KMS-11 (cell line): ENCODE measurements around the gene LRFN4.

Experiments
- H2AFZ ChIP-seq: fragments of 200-600 bp; sonication (generic); 2 replicates; pipeline ENCODE4 v1.6.1; 2016; ENCODE audit warnings: antibody characterized with exemption, mixed run types, low read depth
- H3K27ac ChIP-seq: fragments of 200-600 bp; sonication (generic); 2 replicates; pipeline ENCODE4 v1.6.1; 2016; ENCODE audit warnings: mild to moderate bottlenecking, mixed run types
- H3K27me3 ChIP-seq: fragments of 200-600 bp; sonication (generic); 2 replicates; pipeline ENCODE4 v1.6.1; 2017; ENCODE audit warnings: mild to moderate bottlenecking, low read depth, mixed run types, moderate library complexity; ENCODE audit not compliant: insufficient read depth
- H3K36me3 ChIP-seq: fragments of 200-600 bp; sonication (generic); 2 replicates; pipeline ENCODE4 v1.6.1; 2017; ENCODE audit warnings: mild to moderate bottlenecking, mixed run types; ENCODE audit not compliant: insufficient read depth
- H3K4me1 ChIP-seq: fragments of 200-600 bp; sonication (generic); 2 replicates; pipeline ENCODE4 v1.6.1; 2016; ENCODE audit warnings: mild to moderate bottlenecking, low read depth, mixed run types; ENCODE audit not compliant: poor library complexity, severe bottlenecking
- H3K4me2 ChIP-seq: fragments of 200-600 bp; sonication (generic); 2 replicates; pipeline ENCODE4 v1.7.0; 2016; ENCODE audit warnings: mild to moderate bottlenecking, mixed run types
- H3K4me3 ChIP-seq: fragments of 200-600 bp; sonication (generic); IDR thresholded peaks from 2 replicates; pipeline ENCODE4 v1.6.1; 2017; ENCODE audit warnings: low read depth, low read length, mixed read lengths; ENCODE audit not compliant: insufficient read depth
- H3K79me2 ChIP-seq: fragments of 200-600 bp; sonication (generic); 2 replicates; pipeline ENCODE4 v1.6.1; 2016; ENCODE audit warnings: low read depth, mixed run types; ENCODE audit not compliant: insufficient read depth
- H3K9ac ChIP-seq: fragments of 200-600 bp; sonication (generic); 2 replicates; pipeline ENCODE4 v1.6.1; 2016; ENCODE audit warnings: mild to moderate bottlenecking, mixed run types
- H4K20me1 ChIP-seq: fragments of 200-600 bp; sonication (generic); 2 replicates; pipeline ENCODE4 v1.6.1; 2016; ENCODE audit warnings: mild to moderate bottlenecking, mixed run types; ENCODE audit not compliant: insufficient read depth
- TF ChIP-seq, protein P1 (sequence below): fragments of 200-600 bp; sonication (generic); conservative IDR thresholded peaks from 2 replicates; pipeline ENCODE4 v1.6.1; 2017; ENCODE audit warnings: low read depth, mild to moderate bottlenecking, antibody characterized with exemption, low read length, moderate library complexity, mixed read lengths

Gene LRFN4

DNA sequence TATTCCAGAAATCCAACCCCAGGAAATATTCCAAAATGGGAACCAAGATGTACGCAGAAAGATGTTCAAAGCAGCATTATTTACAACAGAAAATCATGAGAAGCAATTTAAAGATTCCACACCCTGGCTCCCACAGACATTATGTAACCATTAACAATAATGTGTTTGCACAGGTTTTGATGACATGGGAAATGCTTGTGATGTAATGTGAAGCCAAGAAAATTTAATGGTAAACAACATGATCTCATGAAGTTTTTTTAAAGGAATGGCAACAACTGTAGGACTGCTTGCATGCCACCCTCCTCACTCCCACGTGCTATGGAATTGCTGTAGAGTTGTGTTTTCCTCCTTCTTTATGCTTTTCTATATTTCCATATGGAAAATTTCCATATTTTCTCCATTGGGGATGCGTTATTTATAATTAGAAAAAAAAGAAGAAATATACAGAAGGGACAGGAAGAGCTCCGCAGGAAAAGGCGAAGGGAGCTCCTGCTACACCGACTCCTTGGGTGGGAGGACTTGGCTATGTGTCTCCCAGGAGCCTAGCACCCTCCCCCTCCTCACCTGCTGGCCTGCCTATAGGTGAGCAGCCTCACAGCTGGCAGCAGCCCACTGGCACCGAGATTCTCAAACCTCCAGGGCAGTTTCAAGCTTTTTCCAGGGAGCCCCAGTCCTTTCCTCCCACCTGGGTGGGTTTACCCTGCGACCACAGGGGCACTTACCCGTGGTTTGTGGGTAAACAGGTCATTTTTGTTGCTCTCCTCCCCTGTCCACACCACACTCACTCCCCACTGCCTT lies 20.9 kb downstream of the LRFN4 start:
- Histone ChIP-seq H3K36me3 (no peaks in the 10 kb centered on the region), H3K9ac (no peak overlapping the region), H3K4me3 (no peak overlapping the region), H3K4me1 (peaks cover 27% of the 10 kb centered on the region), H3K4me2 (no peak overlapping the region), H3K27me3 (no peaks in the 10 kb centered on the region), H3K79me2 (no peaks in the 10 kb centered on the region), H2AFZ (no peak overlapping the region), H4K20me1 (no peaks in the 10 kb centered on the region), H3K27ac (no peak overlapping the region)
- TF ChIP-seq, protein P1, sequence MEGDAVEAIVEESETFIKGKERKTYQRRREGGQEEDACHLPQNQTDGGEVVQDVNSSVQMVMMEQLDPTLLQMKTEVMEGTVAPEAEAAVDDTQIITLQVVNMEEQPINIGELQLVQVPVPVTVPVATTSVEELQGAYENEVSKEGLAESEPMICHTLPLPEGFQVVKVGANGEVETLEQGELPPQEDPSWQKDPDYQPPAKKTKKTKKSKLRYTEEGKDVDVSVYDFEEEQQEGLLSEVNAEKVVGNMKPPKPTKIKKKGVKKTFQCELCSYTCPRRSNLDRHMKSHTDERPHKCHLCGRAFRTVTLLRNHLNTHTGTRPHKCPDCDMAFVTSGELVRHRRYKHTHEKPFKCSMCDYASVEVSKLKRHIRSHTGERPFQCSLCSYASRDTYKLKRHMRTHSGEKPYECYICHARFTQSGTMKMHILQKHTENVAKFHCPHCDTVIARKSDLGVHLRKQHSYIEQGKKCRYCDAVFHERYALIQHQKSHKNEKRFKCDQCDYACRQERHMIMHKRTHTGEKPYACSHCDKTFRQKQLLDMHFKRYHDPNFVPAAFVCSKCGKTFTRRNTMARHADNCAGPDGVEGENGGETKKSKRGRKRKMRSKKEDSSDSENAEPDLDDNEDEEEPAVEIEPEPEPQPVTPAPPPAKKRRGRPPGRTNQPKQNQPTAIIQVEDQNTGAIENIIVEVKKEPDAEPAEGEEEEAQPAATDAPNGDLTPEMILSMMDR: no peak

DNA sequence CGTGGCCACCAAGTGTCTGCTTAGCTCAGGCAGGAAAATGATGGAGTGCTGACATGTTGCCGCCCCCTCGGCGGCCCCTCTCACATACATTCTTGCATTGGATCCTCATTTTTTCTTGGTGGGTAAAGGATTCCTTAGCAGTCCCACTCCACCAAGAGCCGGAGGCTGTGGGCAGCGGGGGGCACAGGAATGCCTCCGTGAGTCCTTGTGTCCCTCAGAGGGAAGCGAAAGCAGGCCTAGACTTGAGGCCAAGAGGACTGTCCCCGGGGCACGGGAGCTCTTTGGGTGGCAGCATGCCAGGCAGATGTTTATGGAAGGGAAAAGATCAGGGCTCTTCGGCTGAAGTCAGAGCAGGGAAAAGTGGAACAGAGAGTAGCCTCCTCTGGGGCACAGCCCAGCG lies 21.6 kb downstream of the LRFN4 start:
- no peak overlapping the region for H3K4me2 ChIP-seq
- no peak overlapping the region for H2AFZ ChIP-seq
- no peaks in the 10 kb centered on the region for H3K36me3 ChIP-seq
- TF ChIP-seq, protein P1: no peak
- no peak overlapping the region for H3K27ac ChIP-seq
- no peaks in the 10 kb centered on the region for H3K79me2 ChIP-seq
- H3K27me3 ChIP-seq: no peaks in the 10 kb centered on the region
- no peaks in the 10 kb centered on the region for H4K20me1 ChIP-seq
- no peak overlapping the region for H3K9ac ChIP-seq
- H3K4me1 ChIP-seq: peaks cover 27% of the 10 kb centered on the region
- no peak overlapping the region for H3K4me3 ChIP-seq

DNA sequence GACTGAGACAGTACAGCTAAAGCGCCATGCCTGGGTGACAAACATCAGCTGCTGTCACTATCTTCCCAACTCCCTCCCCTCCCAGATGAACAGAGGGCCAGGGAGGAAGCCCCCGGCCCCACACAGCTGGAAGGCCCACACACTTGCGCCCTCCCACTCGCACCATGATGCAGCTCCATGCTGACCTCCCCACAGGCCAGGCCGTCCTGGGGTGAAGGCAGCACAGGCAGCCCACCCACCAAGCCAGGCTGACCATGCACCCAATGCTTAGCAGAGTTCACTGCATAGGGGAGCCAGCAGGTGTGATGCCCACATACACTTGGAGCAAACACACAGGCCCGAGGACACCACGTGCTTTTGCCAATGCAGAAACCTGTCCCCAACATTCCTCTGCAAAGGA lies 22.1 kb downstream of the LRFN4 start:
- Histone ChIP-seq H3K36me3 (no peaks in the 10 kb centered on the region), H3K4me1 (peaks cover 27% of the 10 kb centered on the region), H3K27ac (no peak overlapping the region), H2AFZ (no peak overlapping the region), H3K27me3 (no peaks in the 10 kb centered on the region), H4K20me1 (no peaks in the 10 kb centered on the region), H3K4me2 (no peak overlapping the region), H3K79me2 (no peaks in the 10 kb centered on the region), H3K4me3 (no peak overlapping the region), H3K9ac (no peak overlapping the region)
- TF ChIP-seq, protein P1: no peak

DNA sequence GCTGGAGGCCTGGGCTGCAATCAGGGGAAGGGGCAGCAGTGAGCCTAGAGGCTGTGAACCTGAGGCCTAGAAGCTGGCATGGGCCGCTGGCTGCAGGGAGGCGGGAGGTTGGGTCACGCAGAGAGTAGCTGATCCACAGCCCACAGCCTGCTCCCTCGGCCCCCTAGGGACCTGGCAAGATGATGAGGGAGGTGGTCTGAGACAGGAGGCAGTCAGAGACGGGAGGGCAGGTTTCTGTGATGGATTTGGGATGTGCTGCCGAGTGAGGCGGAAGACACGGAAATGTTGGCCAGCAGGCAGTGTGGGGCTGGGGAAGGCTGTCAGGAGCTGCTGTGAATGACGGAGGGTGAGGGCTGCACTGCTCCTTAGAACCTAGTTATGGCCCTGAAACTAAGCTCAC lies 22.7 kb downstream of the LRFN4 start:
- H3K9ac ChIP-seq: no peak overlapping the region
- H3K79me2 ChIP-seq: no peaks in the 10 kb centered on the region
- no peaks in the 10 kb centered on the region for H3K36me3 ChIP-seq
- H4K20me1 ChIP-seq: no peaks in the 10 kb centered on the region
- no peak overlapping the region for H3K4me3 ChIP-seq
- no peak overlapping the region for H2AFZ ChIP-seq
- H3K4me1 ChIP-seq: peaks cover 27% of the 10 kb centered on the region
- no peaks in the 10 kb centered on the region for H3K27me3 ChIP-seq
- H3K4me2 ChIP-seq: no peak overlapping the region; the same call in 1 of the 2 replicates
- no peak overlapping the region for H3K27ac ChIP-seq
- TF ChIP-seq, protein P1: no peak
